K562 (cell line): ENCODE data around the gene LBHD1. TPM values are rescaled to one million over a fixed set of nuclear protein-coding genes. Genes with fewer than 3 reads are reported as not detected.

Experiments
- ARID1B ChIP-seq: fragments of 450-650 bp; IDR thresholded peaks from 2 replicates; pipeline ENCODE4 v1.6.1; 2016; ENCODE audit warnings: antibody characterized with exemption, mild to moderate bottlenecking, inconsistent platforms
- ARID3A ChIP-seq: IDR thresholded peaks from 2 replicates; pipeline ENCODE4 v1.6.1; 2012; ENCODE audit warnings: low read depth, low read length, improper control_type of control experiment, borderline replicate concordance
- BACH1 ChIP-seq: fragments of 200-800 bp; sonication (Bioruptor generic); IDR thresholded peaks from 2 replicates; pipeline ENCODE4 v1.6.1; 2016; ENCODE audit warnings: missing genetic modification characterization, missing compliant biosample characterization
- GMEB1 ChIP-seq: fragments of 250-450 bp; sonication (Bioruptor Pico); IDR thresholded peaks from 2 replicates; pipeline ENCODE4 v1.4.0; 2020; ENCODE audit warnings: mild to moderate bottlenecking
- MAZ ChIP-seq, 2 experiments: fragments of 450-650 bp in 1 of 2; sonication (generic) in 1 of 2; formaldehyde crosslinking; IDR thresholded peaks in 1 of 2; conservative IDR thresholded peaks in 1 of 2; 2 replicates each; pipeline versions ENCODE4 v1.4.0 to v1.5.0; 2020; ENCODE audit warnings: mild to moderate bottlenecking in 1 of 2, missing genetic modification reagents in 1 of 2
- NCOA1 ChIP-seq: fragments of 450-650 bp; IDR thresholded peaks from 2 replicates; pipeline ENCODE4 v1.6.1; 2016; ENCODE audit warnings: low read depth
- RBFOX2 ChIP-seq: fragments of 200-400 bp; formaldehyde crosslinking; IDR thresholded peaks from 2 replicates; pipeline ENCODE4 v1.6.1; 2017; ENCODE audit warnings: low read depth, mild to moderate bottlenecking, low read length, moderate library complexity
- RNF2 ChIP-seq: sonication (generic); IDR thresholded peaks from 2 replicates; pipeline ENCODE4 v1.6.1; 2016
- SMC3 ChIP-seq: conservative IDR thresholded peaks from 2 replicates; pipeline ENCODE4 v1.6.1; 2011; ENCODE audit warnings: low read depth, low read length, improper control_type of control experiment; ENCODE audit not compliant: insufficient read depth
- THAP7 ChIP-seq: fragments of 250-450 bp; sonication (Bioruptor Pico); IDR thresholded peaks from 2 replicates; pipeline ENCODE4 v1.5.0; 2021
- YY1 ChIP-seq, 3 experiments: IDR thresholded peaks; 2 replicates each; pipeline ENCODE4 v1.6.1; 2011; ENCODE audit warnings: low read length in 2 of 3, mild to moderate bottlenecking in 2 of 3, moderate library complexity in 2 of 3, borderline replicate concordance in 1 of 3, control low read depth in 1 of 3, low read depth in 1 of 3; ENCODE audit not compliant: insufficient read depth in 3 of 3, insufficient replicate concordance in 2 of 3, control insufficient read depth in 1 of 3, insufficient read length in 1 of 3; ENCODE audit errors: extremely low read depth in 1 of 3
- ZNF282 ChIP-seq: sonication (generic); formaldehyde crosslinking; IDR thresholded peaks from 2 replicates; pipeline ENCODE4 v1.8.1; 2023; ENCODE audit warnings: missing genetic modification reagents
- ZNF766 ChIP-seq: fragments of 200-800 bp; sonication (Bioruptor generic); conservative IDR thresholded peaks from 2 replicates; pipeline ENCODE4 v1.6.1; 2016; ENCODE audit warnings: missing genetic modification characterization, missing compliant biosample characterization
- polyA plus RNA-seq, 8 experiments: library from polyadenylated mRNA; depleted of rRNA in 4 of 8; stranded (reverse) in 5 of 8; unstranded in 3 of 8; fragments of >200 nt; fragmentation: Nextera tagmentation in 2 of 8; fragmentation: Illumina TruSeq in 1 of 8; extraction: Ambion mirVana in 2 of 8; extraction: Trizol in 1 of 8; gene quantifications; 2 replicates each; pipeline versions ENCODE4 v1.2.1 to v1.2.3, GENCODE V29; 2011 to 2014; ENCODE audit warnings: inconsistent platforms in 1 of 8, missing spikeins in 1 of 8
- total RNA-seq, 7 experiments: library from RNA; depleted of rRNA in 6 of 7; stranded (reverse); fragments of >200 nt in 6 of 7; fragmentation: Illumina TruSeq in 2 of 7; extraction: Trizol in 2 of 7; gene quantifications; 2 replicates each; pipeline versions ENCODE4 v1.2.1 to v1.2.3, GENCODE V29; 2011 to 2021; ENCODE audit warnings: low replicate concordance in 1 of 7
- TF ChIP-seq, protein P1 (sequence below): fragments of 200-800 bp; sonication (Bioruptor generic); IDR thresholded peaks from 2 replicates; pipeline ENCODE4 v1.6.1; 2017; ENCODE audit warnings: missing genetic modification characterization, missing compliant biosample characterization
- TF ChIP-seq, protein P2 (sequence below): fragments of 450-650 bp; formaldehyde crosslinking; IDR thresholded peaks from 2 replicates; pipeline ENCODE4 v1.4.0; 2020; ENCODE audit warnings: mild to moderate bottlenecking, mixed read lengths
- TF ChIP-seq, protein P3 (sequence below): sonication (generic); formaldehyde crosslinking; IDR thresholded peaks from 2 replicates; pipeline ENCODE4 v1.8.0; 2022; ENCODE audit warnings: missing genetic modification reagents, mild to moderate bottlenecking, borderline replicate concordance

LBHD1 gene
- total and polyA plus RNA-seq, 9 of the 15 experiments (the other 6 are each of a cell fraction or from before 2014, with no cell fraction given), result 2.6 to 28.0 (median 12.5) TPM

DNA sequence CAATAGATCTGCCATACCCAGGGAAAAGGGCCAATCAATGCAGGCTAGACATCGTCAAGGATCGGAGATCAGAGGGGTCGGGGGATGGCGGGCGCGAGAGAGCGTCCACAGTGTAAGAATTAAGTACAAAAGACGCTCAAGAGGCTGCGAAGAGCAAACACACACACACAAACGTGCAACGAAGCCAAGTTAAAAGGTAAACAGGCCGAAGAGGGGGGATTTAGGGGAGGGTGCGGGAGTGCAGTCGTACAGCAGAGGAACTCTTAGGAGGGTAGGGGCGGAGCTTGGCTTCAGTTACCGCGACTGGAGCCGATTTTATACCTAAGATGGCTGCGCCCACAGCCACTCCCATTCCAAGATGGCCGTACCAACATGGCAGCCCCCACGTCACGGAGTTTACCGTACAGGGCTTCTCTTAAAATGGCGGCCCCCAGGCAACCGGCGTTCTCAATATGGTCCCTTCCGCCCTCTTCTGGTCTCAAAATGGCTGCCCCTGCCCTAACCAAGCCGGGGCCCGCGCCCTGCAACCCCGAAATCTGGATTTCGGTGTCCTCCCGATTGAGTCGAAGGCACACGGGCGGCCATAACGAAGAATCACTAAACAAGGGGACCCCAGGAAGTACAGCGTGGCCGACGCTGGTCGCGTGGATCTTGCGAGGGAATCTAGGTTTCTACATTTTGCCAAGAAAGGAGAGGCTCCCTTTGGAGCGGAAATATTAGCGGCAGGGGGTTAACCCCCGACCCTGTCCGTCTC is 37.4 kb upstream of the LBHD1 start (continued):
- TF ChIP-seq, protein P1, sequence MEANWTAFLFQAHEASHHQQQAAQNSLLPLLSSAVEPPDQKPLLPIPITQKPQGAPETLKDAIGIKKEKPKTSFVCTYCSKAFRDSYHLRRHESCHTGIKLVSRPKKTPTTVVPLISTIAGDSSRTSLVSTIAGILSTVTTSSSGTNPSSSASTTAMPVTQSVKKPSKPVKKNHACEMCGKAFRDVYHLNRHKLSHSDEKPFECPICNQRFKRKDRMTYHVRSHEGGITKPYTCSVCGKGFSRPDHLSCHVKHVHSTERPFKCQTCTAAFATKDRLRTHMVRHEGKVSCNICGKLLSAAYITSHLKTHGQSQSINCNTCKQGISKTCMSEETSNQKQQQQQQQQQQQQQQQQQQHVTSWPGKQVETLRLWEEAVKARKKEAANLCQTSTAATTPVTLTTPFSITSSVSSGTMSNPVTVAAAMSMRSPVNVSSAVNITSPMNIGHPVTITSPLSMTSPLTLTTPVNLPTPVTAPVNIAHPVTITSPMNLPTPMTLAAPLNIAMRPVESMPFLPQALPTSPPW (CRISPR knock-in tag), result no peak
- TF ChIP-seq ZNF766 (CRISPR knock-in tag) (0 out of 2 replicates have a peak, but pooled peaks have one; percentile 10), BACH1 (no peak), RNF2 (no peak), ZNF282 (CRISPR knock-in tag) (no peak), YY1 (IDR thresholded peaks at IDR 0.05; ENCODE audit: borderline replicate concordance in 1 of 3, control insufficient read depth in 1 of 3, extremely low read depth in 1 of 3, insufficient read depth in 3 of 3, insufficient read length in 1 of 3, insufficient replicate concordance in 2 of 3, low read depth in 1 of 3, low read length in 2 of 3) (peak; percentile 87 to 99 (median 98)), NCOA1 (no peak), MAZ (CRISPR knock-in tag; conservative IDR thresholded peaks at IDR 0.05 in 1 of 2, IDR thresholded peaks at IDR 0.05 in 1 of 2) (no peak), SMC3 (no peak), ARID1B (no peak), RBFOX2 (peak; percentile 47), ARID3A (no peak), THAP7 (CRISPR knock-in tag) (no peak), GMEB1 (CRISPR knock-in tag) (no peak)
- TF ChIP-seq, protein P2, sequence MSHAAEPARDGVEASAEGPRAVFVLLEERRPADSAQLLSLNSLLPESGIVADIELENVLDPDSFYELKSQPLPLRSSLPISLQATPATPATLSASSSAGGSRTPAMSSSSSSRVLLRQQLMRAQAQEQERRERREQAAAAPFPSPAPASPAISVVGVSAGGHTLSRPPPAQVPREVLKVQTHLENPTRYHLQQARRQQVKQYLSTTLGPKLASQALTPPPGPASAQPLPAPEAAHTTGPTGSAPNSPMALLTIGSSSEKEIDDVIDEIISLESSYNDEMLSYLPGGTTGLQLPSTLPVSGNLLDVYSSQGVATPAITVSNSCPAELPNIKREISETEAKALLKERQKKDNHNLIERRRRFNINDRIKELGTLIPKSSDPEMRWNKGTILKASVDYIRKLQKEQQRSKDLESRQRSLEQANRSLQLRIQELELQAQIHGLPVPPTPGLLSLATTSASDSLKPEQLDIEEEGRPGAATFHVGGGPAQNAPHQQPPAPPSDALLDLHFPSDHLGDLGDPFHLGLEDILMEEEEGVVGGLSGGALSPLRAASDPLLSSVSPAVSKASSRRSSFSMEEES (CRISPR knock-in tag), result no peak
- TF ChIP-seq, protein P3, sequence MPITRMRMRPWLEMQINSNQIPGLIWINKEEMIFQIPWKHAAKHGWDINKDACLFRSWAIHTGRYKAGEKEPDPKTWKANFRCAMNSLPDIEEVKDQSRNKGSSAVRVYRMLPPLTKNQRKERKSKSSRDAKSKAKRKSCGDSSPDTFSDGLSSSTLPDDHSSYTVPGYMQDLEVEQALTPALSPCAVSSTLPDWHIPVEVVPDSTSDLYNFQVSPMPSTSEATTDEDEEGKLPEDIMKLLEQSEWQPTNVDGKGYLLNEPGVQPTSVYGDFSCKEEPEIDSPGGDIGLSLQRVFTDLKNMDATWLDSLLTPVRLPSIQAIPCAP (CRISPR knock-in tag), result no peak
